Measurements from ENCODE around the gene SRL. TPM values are rescaled to one million over a fixed set of nuclear protein-coding genes. Genes with fewer than 3 reads are reported as not detected.

SRL gene
- total RNA-seq, 4 donors from 2014 or later = 0.83 to 2.2 (median 1.5) TPM

- intact Hi-C loops (cut with DNase I) = no loop called here
- no peak for DNase-seq (ENCODE audit: extremely low spot score)
- H3K27ac ChIP-seq (replicated peaks in 1 of 4) = no peak overlapping the region
- TF ChIP-seq EP300 (IDR thresholded peaks at IDR 0.05) (no peak), POLR2A (IDR thresholded peaks at IDR 0.05; ENCODE audit: low read depth) (no peak), CTCF (IDR thresholded peaks at IDR 0.05) (no peak), POLR2AphosphoS5 (IDR thresholded peaks at IDR 0.05) (no peak)
- 97% methylated on average over 12 of the region's 12 CpGs for WGBS
- H3K36me3 ChIP-seq = no peaks in the 10 kb centered on the region
- no peak overlapping the region for H3K4me3 ChIP-seq
- H3K27me3 ChIP-seq = no peaks in the 10 kb centered on the region
- H3K9me3 ChIP-seq = no peaks in the 10 kb centered on the region
- H3K4me1 ChIP-seq = no peaks in the 10 kb centered on the region
Measured at GRCh38 chr16:4141604-4142003, 100.3 kb downstream of the SRL start.

- H3K4me3 ChIP-seq = no peak overlapping the region
- no peak overlapping the region for H3K27ac ChIP-seq (replicated peaks in 1 of 4)
- WGBS = 80% methylated on average over 3 of the region's 3 CpGs
- no peak for TF ChIP-seq POLR2AphosphoS5 (IDR thresholded peaks at IDR 0.05)
- intact Hi-C loops (cut with DNase I) = no loop called here
- H3K4me1 ChIP-seq = no peaks in the 10 kb centered on the region
- H3K36me3 ChIP-seq = no peaks in the 10 kb centered on the region
- H3K9me3 ChIP-seq = no peaks in the 10 kb centered on the region
- no peaks in the 10 kb centered on the region for H3K27me3 ChIP-seq
- DNase-seq (ENCODE audit: extremely low spot score) = no peak
Measured at GRCh38 chr16:4140652-4141051, 101.2 kb downstream of the SRL start.

- Histone ChIP-seq H3K27ac (replicated peaks in 1 of 4) (no peak overlapping the region), H3K4me1 (no peaks in the 10 kb centered on the region), H3K27me3 (no peaks in the 10 kb centered on the region), H3K4me3 (no peak overlapping the region), H3K36me3 (no peaks in the 10 kb centered on the region), H3K9me3 (no peaks in the 10 kb centered on the region)
- TF ChIP-seq EP300 (IDR thresholded peaks at IDR 0.05) = no peak
- TF ChIP-seq POLR2AphosphoS5 (IDR thresholded peaks at IDR 0.05) = no peak
- no peak for TF ChIP-seq CTCF (IDR thresholded peaks at IDR 0.05)
- TF ChIP-seq POLR2A (IDR thresholded peaks at IDR 0.05; ENCODE audit: low read depth) = no peak
- DNase-seq (ENCODE audit: extremely low spot score) = no peak
- intact Hi-C loops (cut with DNase I) = no loop called here
Measured at GRCh38 chr16:4139968-4140367, 101.9 kb downstream of the SRL start.

Other genes starting within 250 kb of the SRL start
- 10 to 100 TPM; 35.8 to 72.9 (median 55.7) TPM for gene ADCY9, start 125.6 kb downstream of the SRL start, total RNA-seq
- gene TFAP4, start 30.9 kb upstream of the SRL start, total RNA-seq = 1 to 10 TPM; 2.8 to 4.6 (median 3.7) TPM
- gene GLIS2, start 74.0 kb upstream of the SRL start, total RNA-seq = 10 to 100 TPM; 10.8 to 32.6 (median 14.9) TPM
- 10 to 100 TPM; 24.5 to 44.1 (median 40.2) TPM for gene PAM16, start 109.2 kb upstream of the SRL start, total RNA-seq
- 10 to 100 TPM in 3 of 4 donors, 1 to 10 TPM in 1; 7.1 to 31.3 (median 21.7) TPM for gene VASN, start 129.8 kb upstream of the SRL start, total RNA-seq
- 10 to 100 TPM; 11.6 to 24.6 (median 21.3) TPM for gene CORO7, start 174.5 kb upstream of the SRL start, total RNA-seq
- 10 to 100 TPM; 40.6 to 51.2 (median 45.9) TPM for gene DNAJA3, start 183.8 kb upstream of the SRL start, total RNA-seq
- gene NMRAL1, start 232.5 kb upstream of the SRL start, total RNA-seq = 10 to 100 TPM; 29.1 to 50.0 (median 45.3) TPM
- 10 to 100 TPM; 26.6 to 45.9 (median 44.7) TPM for gene HMOX2, start 234.3 kb upstream of the SRL start, total RNA-seq